ENCODE data around the gene ARL3. TPM values are rescaled to one million over a fixed set of nuclear protein-coding genes. Genes with fewer than 3 reads are reported as not detected.

Gene ARL3
- total RNA-seq, 1 experiment from 2014 or later = 16.5 TPM

- no peak overlapping the region; a peak in 1 of 7 replicates for H3K27ac Mint-ChIP-seq
- Histone ChIP-seq H4K20me1 (ENCODE audit: control insufficient read depth, insufficient read depth, insufficient read length) (no peaks in the 10 kb centered on the region), H3T11ph (ENCODE audit: low read length) (no peak overlapping the region), H3K79me1 (ENCODE audit: insufficient read depth, low read depth, low read length, poor library complexity, severe bottlenecking) (no peaks in the 10 kb centered on the region), H4K8ac (replicated peaks; ENCODE audit: insufficient read length, low read depth, low read length) (no peak overlapping the region), H3K56ac (ENCODE audit: insufficient read length, low read depth, low read length) (no peak overlapping the region), H4K91ac (ENCODE audit: insufficient read length, low read depth, low read length) (no peak overlapping the region), H2BK15ac (ENCODE audit: low read depth, low read length) (no peak overlapping the region), H2AK5ac (ENCODE audit: insufficient read length, low read length) (no peak overlapping the region), H2BK120ac (ENCODE audit: low read depth, low read length, poor library complexity, severe bottlenecking) (no peak overlapping the region), H2BK20ac (ENCODE audit: low read depth, low read length, poor library complexity, severe bottlenecking) (no peak overlapping the region), H2AFZ (ENCODE audit: low read length) (no peak overlapping the region), H3K4me2 (ENCODE audit: insufficient read depth, insufficient read length, low read length) (no peak overlapping the region), H3K14ac (ENCODE audit: insufficient read depth, low read length) (no peak overlapping the region), H3K4me1 (ENCODE audit: insufficient read depth, low read length) (no peaks in the 10 kb centered on the region), H3K23ac (ENCODE audit: insufficient read length, low read depth, low read length) (no peak overlapping the region), H2BK5ac (ENCODE audit: insufficient read length, low read length) (no peak overlapping the region), H2BK12ac (ENCODE audit: insufficient read length, low read depth, low read length) (no peak overlapping the region), H3K79me2 (ENCODE audit: insufficient read depth, low read length) (no peaks in the 10 kb centered on the region), H3K23me2 (ENCODE audit: insufficient read length, low read depth, low read length, poor library complexity, severe bottlenecking) (no peaks in the 10 kb centered on the region), H3K9ac (ENCODE audit: extremely low read depth, insufficient read length, low read length) (no peak overlapping the region), H3K9me3 (ENCODE audit: control insufficient read depth, low read depth, low read length) (no peaks in the 10 kb centered on the region), H3K27me3 (ENCODE audit: insufficient read depth, low read length) (no peaks in the 10 kb centered on the region), H3K18ac (ENCODE audit: insufficient read length, low read depth, low read length) (no peak overlapping the region), H3K4ac (ENCODE audit: low read depth, low read length) (no peak overlapping the region), H3K27ac (ENCODE audit: insufficient read length, low read depth, low read length) (no peak overlapping the region), H4K5ac (ENCODE audit: insufficient read length, low read depth, low read length) (no peak overlapping the region)
- H3K27me3 Mint-ChIP-seq (ENCODE audit: low read depth) = no peaks in the 10 kb centered on the region
- no peaks in the 10 kb centered on the region for H3K9me3 Mint-ChIP-seq
- H3K4me1 Mint-ChIP-seq = peaks cover 10 to 14% of the 10 kb centered on the region in 2 experiments
- DNase-seq = no peak
- no peaks in the 10 kb centered on the region for H3K36me3 Mint-ChIP-seq (ENCODE audit: insufficient read depth in 1 of 3, low read depth in 3 of 3)
- TF ChIP-seq, protein P1, sequence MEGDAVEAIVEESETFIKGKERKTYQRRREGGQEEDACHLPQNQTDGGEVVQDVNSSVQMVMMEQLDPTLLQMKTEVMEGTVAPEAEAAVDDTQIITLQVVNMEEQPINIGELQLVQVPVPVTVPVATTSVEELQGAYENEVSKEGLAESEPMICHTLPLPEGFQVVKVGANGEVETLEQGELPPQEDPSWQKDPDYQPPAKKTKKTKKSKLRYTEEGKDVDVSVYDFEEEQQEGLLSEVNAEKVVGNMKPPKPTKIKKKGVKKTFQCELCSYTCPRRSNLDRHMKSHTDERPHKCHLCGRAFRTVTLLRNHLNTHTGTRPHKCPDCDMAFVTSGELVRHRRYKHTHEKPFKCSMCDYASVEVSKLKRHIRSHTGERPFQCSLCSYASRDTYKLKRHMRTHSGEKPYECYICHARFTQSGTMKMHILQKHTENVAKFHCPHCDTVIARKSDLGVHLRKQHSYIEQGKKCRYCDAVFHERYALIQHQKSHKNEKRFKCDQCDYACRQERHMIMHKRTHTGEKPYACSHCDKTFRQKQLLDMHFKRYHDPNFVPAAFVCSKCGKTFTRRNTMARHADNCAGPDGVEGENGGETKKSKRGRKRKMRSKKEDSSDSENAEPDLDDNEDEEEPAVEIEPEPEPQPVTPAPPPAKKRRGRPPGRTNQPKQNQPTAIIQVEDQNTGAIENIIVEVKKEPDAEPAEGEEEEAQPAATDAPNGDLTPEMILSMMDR (conservative IDR thresholded peaks at IDR 0.05) = no peak
- no CpG with 5 or more reads among the region's 9 CpGs for WGBS (ENCODE audit: extremely low coverage, insufficient read length, low lambda C conversion rate)
- H3K4me3 Mint-ChIP-seq = no peak overlapping the region
These were observed 44.2 kb upstream of the ARL3 start for GRCh38 chr10:102758240-102758932.
